ENCODE results near the gene SPC24.
"Not testable (repeated sequence)": the region's sequence is repeated elsewhere in the genome, so short reads cannot be mapped to it uniquely, and the experiment has no call there.

Gene SPC24

DNA sequence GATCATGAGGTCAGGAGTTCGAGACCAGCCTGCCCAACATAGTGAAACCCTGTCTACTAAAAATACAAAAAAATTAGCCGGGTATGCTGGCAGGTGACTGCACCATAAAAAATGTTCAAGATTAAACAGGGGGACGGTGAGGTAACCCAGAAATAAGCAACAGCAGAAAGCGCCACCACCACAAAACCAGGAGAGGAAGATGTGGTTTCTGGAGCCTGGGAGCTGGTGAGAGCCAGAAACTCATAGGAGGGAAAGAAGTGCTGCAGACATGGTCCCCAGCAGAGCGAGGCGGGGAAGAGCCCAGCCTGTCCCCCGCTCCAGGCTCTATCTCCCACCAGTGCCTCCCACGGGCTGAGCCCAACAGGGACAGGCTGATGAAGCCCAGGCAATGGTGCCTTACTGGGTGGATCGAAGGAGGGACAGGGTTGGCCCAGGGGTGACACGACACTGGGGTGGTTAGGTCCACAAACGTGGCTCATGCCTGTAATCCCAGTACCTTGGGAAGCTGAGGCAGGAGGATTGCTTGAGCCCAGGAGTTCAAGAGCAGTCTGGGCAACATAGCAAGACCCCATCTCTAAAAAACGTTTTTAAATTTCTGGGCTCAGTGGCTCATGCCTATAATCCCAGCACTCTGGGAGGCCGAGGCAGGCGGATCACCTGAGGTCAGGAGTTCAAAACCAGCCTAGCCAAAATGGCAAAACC is 19.0 kb downstream of the SPC24 start:
- Histone ChIP-seq H3K9me3 (ENCODE audit: control insufficient read depth, insufficient read depth, low read length) (no peaks in the 10 kb centered on the region), H3K36me3 (ENCODE audit: control insufficient read depth, insufficient read depth, low read length) (peaks cover 7% of the 10 kb centered on the region), H3K9ac (ENCODE audit: low read depth, low read length) (no peak overlapping the region), H3K4me1 (ENCODE audit: control insufficient read depth, insufficient read depth, low read length) (no peaks in the 10 kb centered on the region), H3K4me3 (ENCODE audit: low read depth, low read length) (no peak overlapping the region), H3K27me3 (ENCODE audit: control insufficient read depth, insufficient read depth, low read length) (no peaks in the 10 kb centered on the region)

GRCh38 chr19:11131471-11131870 is 24.1 kb downstream of the SPC24 start:
- Histone ChIP-seq H3K9me3 (ENCODE audit: control insufficient read depth, insufficient read depth, low read length) (no peaks in the 10 kb centered on the region), H3K4me1 (ENCODE audit: control insufficient read depth, insufficient read depth, low read length) (no peaks in the 10 kb centered on the region), H3K27me3 (ENCODE audit: control insufficient read depth, insufficient read depth, low read length) (no peaks in the 10 kb centered on the region), H3K36me3 (ENCODE audit: control insufficient read depth, insufficient read depth, low read length) (peaks cover 52% of the 10 kb centered on the region), H3K9ac (ENCODE audit: low read depth, low read length) (no peak overlapping the region), H3K4me3 (ENCODE audit: low read depth, low read length) (no peak overlapping the region)

DNA sequence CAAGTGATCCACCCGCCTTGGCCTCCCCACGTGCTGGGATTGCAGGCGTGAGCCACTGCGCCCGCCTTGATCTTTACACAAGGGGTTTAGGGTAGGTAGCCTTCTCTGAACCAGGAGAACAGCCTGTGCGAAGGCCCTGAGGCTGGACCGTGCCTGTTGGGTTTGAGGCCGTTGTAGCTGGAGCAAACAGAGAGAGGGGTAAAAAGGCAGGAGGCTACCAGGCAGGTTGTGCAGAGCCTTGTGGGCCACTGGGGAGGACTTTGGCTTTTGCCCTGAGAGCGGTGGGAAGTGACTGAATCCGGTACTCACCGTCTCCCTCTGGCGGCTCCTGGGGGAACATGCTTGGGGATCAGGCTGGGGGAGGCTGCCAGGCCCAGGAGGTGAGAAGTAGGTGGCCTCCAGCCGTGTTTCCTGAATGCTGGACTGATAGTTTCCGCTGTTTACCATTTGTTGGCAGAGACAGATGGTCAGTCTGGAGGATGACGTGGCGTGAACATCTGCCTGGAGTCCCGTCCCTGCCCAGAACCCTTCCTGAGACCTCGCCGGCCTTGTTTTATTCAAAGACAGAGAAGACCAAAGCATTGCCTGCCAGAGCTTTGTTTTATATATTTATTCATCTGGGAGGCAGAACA is 24.6 kb downstream of the SPC24 start:
- Histone ChIP-seq H3K36me3 (ENCODE audit: control insufficient read depth, insufficient read depth, low read length) (peaks cover 55% of the 10 kb centered on the region), H3K27me3 (ENCODE audit: control insufficient read depth, insufficient read depth, low read length) (no peaks in the 10 kb centered on the region), H3K4me3 (ENCODE audit: low read depth, low read length) (no peak overlapping the region), H3K4me1 (ENCODE audit: control insufficient read depth, insufficient read depth, low read length) (no peaks in the 10 kb centered on the region), H3K9me3 (ENCODE audit: control insufficient read depth, insufficient read depth, low read length) (no peaks in the 10 kb centered on the region), H3K9ac (ENCODE audit: low read depth, low read length) (no peak overlapping the region)

GRCh38 chr19:11127905-11128304 is 27.7 kb downstream of the SPC24 start:
- H3K9me3 ChIP-seq (ENCODE audit: control insufficient read depth, insufficient read depth, low read length): no peaks in the 10 kb centered on the region
- H3K36me3 ChIP-seq (ENCODE audit: control insufficient read depth, insufficient read depth, low read length): peaks cover 75% of the 10 kb centered on the region
- no peak overlapping the region for H3K4me3 ChIP-seq (ENCODE audit: low read depth, low read length)
- no peaks in the 10 kb centered on the region for H3K27me3 ChIP-seq (ENCODE audit: control insufficient read depth, insufficient read depth, low read length)
- H3K4me1 ChIP-seq (ENCODE audit: control insufficient read depth, insufficient read depth, low read length): no peaks in the 10 kb centered on the region
- H3K9ac ChIP-seq (ENCODE audit: low read depth, low read length): no peak overlapping the region

- no peak overlapping the region for H3K4me3 ChIP-seq (ENCODE audit: low read depth, low read length)
- H3K4me1 ChIP-seq (ENCODE audit: control insufficient read depth, insufficient read depth, low read length): no peaks in the 10 kb centered on the region
- peaks cover 69% of the 10 kb centered on the region for H3K36me3 ChIP-seq (ENCODE audit: control insufficient read depth, insufficient read depth, low read length)
- H3K9ac ChIP-seq (ENCODE audit: low read depth, low read length): no peak overlapping the region
- no peaks in the 10 kb centered on the region for H3K9me3 ChIP-seq (ENCODE audit: control insufficient read depth, insufficient read depth, low read length)
- H3K27me3 ChIP-seq (ENCODE audit: control insufficient read depth, insufficient read depth, low read length): no peaks in the 10 kb centered on the region
Observed at GRCh38 chr19:11125994-11126685, 29.4 kb downstream of the SPC24 start.

GRCh38 chr19:11124157-11124556 is 31.4 kb downstream of the SPC24 start:
- H3K27me3 ChIP-seq (ENCODE audit: control insufficient read depth, insufficient read depth, low read length); H3K9ac ChIP-seq (ENCODE audit: low read depth, low read length); H3K4me3 ChIP-seq (ENCODE audit: low read depth, low read length); H3K9me3 ChIP-seq (ENCODE audit: control insufficient read depth, insufficient read depth, low read length); H3K4me1 ChIP-seq (ENCODE audit: control insufficient read depth, insufficient read depth, low read length): not testable (repeated sequence)
- peaks cover 67% of the 10 kb centered on the region for H3K36me3 ChIP-seq (ENCODE audit: control insufficient read depth, insufficient read depth, low read length)

GRCh38 chr19:11123114-11123513 is 32.5 kb downstream of the SPC24 start:
- H3K9ac ChIP-seq (ENCODE audit: low read depth, low read length): no peak overlapping the region
- peaks cover 65% of the 10 kb centered on the region for H3K36me3 ChIP-seq (ENCODE audit: control insufficient read depth, insufficient read depth, low read length)
- H3K27me3 ChIP-seq (ENCODE audit: control insufficient read depth, insufficient read depth, low read length): no peaks in the 10 kb centered on the region
- no peak overlapping the region for H3K4me3 ChIP-seq (ENCODE audit: low read depth, low read length)
- no peaks in the 10 kb centered on the region for H3K4me1 ChIP-seq (ENCODE audit: control insufficient read depth, insufficient read depth, low read length)
- H3K9me3 ChIP-seq (ENCODE audit: control insufficient read depth, insufficient read depth, low read length): no peaks in the 10 kb centered on the region

DNA sequence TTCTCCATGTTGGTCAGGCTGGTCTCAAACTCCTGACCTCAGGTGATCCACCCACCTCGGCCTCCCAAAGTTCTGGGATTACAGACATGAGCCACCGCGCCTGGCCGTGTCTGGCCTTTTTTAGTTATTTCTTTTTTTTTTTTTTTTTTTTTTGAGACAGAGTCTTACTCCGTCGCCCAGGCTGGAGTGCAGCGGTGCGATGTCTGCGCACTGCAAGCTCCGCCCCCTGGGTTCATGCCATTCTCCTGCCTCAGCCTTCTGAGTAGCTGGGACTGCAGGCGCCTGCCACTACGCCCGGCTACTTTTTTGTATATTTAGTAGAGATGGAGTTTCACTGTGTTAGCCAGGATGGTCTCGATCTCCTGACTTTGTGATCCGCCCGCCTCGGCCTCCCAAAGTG is 33.6 kb downstream of the SPC24 start:
- not testable (repeated sequence) for H3K4me1 ChIP-seq (ENCODE audit: control insufficient read depth, insufficient read depth, low read length); H3K9ac ChIP-seq (ENCODE audit: low read depth, low read length); H3K4me3 ChIP-seq (ENCODE audit: low read depth, low read length); H3K27me3 ChIP-seq (ENCODE audit: control insufficient read depth, insufficient read depth, low read length); H3K9me3 ChIP-seq (ENCODE audit: control insufficient read depth, insufficient read depth, low read length)
- H3K36me3 ChIP-seq (ENCODE audit: control insufficient read depth, insufficient read depth, low read length): peaks cover 63% of the 10 kb centered on the region

DNA sequence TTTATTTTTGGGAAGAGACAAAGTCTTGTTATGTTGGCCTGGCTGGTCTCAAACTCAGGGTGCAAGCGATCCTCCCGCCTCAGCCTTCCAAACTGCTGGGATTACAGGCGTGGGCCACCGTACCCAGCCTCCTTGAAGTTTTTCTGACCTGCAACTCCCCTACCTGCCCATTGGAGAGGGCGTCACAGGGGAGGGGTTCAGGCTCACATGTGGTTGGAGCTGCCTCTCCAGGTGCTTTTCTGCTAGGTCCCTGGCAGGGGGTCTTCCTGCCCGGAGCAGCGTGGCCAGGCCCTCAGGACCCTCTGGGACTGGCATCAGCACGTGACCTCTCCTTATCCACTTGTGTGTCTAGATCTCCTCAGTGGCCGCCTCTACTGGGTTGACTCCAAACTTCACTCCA is 39.1 kb downstream of the SPC24 start:
- H3K4me3 ChIP-seq (ENCODE audit: low read depth, low read length): no peak overlapping the region
- H3K36me3 ChIP-seq (ENCODE audit: control insufficient read depth, insufficient read depth, low read length): peaks cover 78% of the 10 kb centered on the region
- H3K9ac ChIP-seq (ENCODE audit: low read depth, low read length): no peak overlapping the region
- no peaks in the 10 kb centered on the region for H3K4me1 ChIP-seq (ENCODE audit: control insufficient read depth, insufficient read depth, low read length)
- H3K27me3 ChIP-seq (ENCODE audit: control insufficient read depth, insufficient read depth, low read length): no peaks in the 10 kb centered on the region
- no peaks in the 10 kb centered on the region for H3K9me3 ChIP-seq (ENCODE audit: control insufficient read depth, insufficient read depth, low read length)

GRCh38 chr19:11115895-11116446 is 39.6 kb downstream of the SPC24 start:
- no peaks in the 10 kb centered on the region for H3K27me3 ChIP-seq (ENCODE audit: control insufficient read depth, insufficient read depth, low read length)
- no peaks in the 10 kb centered on the region for H3K9me3 ChIP-seq (ENCODE audit: control insufficient read depth, insufficient read depth, low read length)
- peaks cover 78% of the 10 kb centered on the region for H3K36me3 ChIP-seq (ENCODE audit: control insufficient read depth, insufficient read depth, low read length)
- no peak overlapping the region for H3K4me3 ChIP-seq (ENCODE audit: low read depth, low read length)
- H3K9ac ChIP-seq (ENCODE audit: low read depth, low read length): no peak overlapping the region
- no peaks in the 10 kb centered on the region for H3K4me1 ChIP-seq (ENCODE audit: control insufficient read depth, insufficient read depth, low read length)

DNA sequence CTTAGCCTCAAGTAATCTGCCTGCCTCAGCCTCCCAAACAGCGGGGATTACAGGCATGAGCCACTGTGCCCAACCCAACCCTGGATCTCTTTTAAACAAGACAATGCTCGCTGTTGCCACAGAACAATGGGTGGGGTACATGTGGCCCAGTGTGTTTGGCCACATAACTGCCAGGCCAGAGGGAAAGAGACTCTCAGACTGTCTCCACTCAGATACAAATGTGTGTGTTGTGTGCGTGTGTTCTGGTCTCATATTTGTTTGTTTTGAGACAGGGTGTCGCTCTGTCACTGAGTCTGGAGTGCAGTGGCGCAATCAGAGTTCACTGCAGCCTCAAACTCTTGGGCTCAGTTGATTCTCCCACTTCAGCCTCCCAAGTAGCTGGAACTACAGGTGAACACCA is 40.5 kb downstream of the SPC24 start:
- Histone ChIP-seq H3K4me1 (ENCODE audit: control insufficient read depth, insufficient read depth, low read length) (no peaks in the 10 kb centered on the region), H3K27me3 (ENCODE audit: control insufficient read depth, insufficient read depth, low read length) (no peaks in the 10 kb centered on the region), H3K36me3 (ENCODE audit: control insufficient read depth, insufficient read depth, low read length) (peaks cover 77% of the 10 kb centered on the region), H3K4me3 (ENCODE audit: low read depth, low read length) (no peak overlapping the region), H3K9ac (ENCODE audit: low read depth, low read length) (no peak overlapping the region), H3K9me3 (ENCODE audit: control insufficient read depth, insufficient read depth, low read length) (no peaks in the 10 kb centered on the region)
